Astrocyte (in vitro differentiated cells and primary cell): ENCODE results near the gene SPP1.

ENCODE experiments used
- CTCF ChIP-seq: IDR thresholded peaks from 2 replicates; pipeline ENCODE4 v1.5.1; 2011; ENCODE audit warnings: low read depth, mild to moderate bottlenecking, inconsistent platforms, low read length, moderate library complexity; ENCODE audit not compliant: insufficient read depth
- EZH2 ChIP-seq: IDR thresholded peaks from 2 replicates; pipeline ENCODE4 v1.6.1; 2012; ENCODE audit warnings: mild to moderate bottlenecking, low read length, inconsistent platforms; ENCODE audit not compliant: insufficient read depth

- TF ChIP-seq CTCF (no peak), EZH2 (no peak)
These were observed 30.4 kb downstream of the SPP1 start for GRCh38 chr4:88005946-88006345.
